ENCODE data around the gene ZNF800.

DNA sequence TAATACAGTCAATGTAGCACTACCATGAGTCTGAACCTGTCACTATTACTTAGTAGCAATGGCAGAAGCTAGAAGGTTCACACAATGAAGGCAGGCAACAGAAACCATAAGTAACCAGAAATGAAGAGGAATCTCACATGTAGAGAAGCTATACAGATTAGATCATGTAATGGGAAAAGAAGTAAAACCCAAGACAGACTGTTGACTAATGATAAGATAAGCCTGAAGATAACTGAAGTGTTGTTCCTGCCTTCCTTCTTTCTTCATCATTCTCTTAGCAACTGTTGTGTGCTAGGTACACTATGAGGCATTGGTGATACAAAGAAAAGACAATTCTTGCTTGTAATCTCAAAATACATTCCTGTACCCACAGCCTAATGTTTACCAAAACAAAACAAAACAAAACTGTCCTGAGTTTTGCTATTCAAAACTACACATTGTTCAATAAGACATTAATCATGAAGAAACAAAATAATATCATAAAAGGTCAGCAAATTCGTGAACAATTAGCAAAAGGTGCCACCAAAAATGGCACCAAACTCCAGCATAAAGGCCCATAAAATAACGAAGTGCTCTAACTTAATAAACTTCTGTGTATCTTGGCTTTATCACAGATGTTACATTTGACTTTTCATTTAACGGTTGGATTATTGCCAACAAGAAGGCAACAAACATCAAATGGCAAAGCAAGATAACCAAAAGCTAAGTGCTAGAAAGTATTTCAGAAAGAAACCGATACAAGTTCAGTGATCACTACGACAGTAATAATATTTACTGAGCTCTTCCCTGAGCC lies 27.1 kb downstream of the ZNF800 start:
- TF ChIP-seq POLR2AphosphoS5 (IDR thresholded peaks at IDR 0.05; ENCODE audit: insufficient read depth in 1 of 2, low read depth in 1 of 2) (no peak), POLR2A (IDR thresholded peaks at IDR 0.05) (no peak)
- TF ChIP-seq, protein P1, sequence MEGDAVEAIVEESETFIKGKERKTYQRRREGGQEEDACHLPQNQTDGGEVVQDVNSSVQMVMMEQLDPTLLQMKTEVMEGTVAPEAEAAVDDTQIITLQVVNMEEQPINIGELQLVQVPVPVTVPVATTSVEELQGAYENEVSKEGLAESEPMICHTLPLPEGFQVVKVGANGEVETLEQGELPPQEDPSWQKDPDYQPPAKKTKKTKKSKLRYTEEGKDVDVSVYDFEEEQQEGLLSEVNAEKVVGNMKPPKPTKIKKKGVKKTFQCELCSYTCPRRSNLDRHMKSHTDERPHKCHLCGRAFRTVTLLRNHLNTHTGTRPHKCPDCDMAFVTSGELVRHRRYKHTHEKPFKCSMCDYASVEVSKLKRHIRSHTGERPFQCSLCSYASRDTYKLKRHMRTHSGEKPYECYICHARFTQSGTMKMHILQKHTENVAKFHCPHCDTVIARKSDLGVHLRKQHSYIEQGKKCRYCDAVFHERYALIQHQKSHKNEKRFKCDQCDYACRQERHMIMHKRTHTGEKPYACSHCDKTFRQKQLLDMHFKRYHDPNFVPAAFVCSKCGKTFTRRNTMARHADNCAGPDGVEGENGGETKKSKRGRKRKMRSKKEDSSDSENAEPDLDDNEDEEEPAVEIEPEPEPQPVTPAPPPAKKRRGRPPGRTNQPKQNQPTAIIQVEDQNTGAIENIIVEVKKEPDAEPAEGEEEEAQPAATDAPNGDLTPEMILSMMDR (IDR thresholded peaks at IDR 0.05) = no peak

Data from vagina (tissue), 2 donors.